Small intestine (tissue), 7 donors: ENCODE data around the gene DENND1A. TPM values are rescaled to one million over a fixed set of nuclear protein-coding genes. Genes with fewer than 3 reads are reported as not detected.

ENCODE experiments used
- DNase-seq, 2 donors: peaks; one replicate each; pipeline versions ENCODE4 v3.0.0 to v3.0.0-alpha.2; 2013
- FAIRE-seq: peaks from 2 replicates; lab custom pipeline; 2012; peaks lifted over from hg19 to GRCh38; lab: Jason Lieb, UNC
- H3K27ac ChIP-seq, 3 donors: one replicate each; pipeline ENCODE4 v1.5.1; 2013; ENCODE audit warnings: low read length in 2 of 3, mild to moderate bottlenecking in 2 of 3, control low read depth in 1 of 3, inconsistent platforms in 1 of 3, low read depth in 1 of 3, moderate library complexity in 1 of 3
- H3K27me3 ChIP-seq, 3 donors: one replicate each; pipeline ENCODE4 v1.6.1; 2013; ENCODE audit warnings: low read length in 3 of 3, inconsistent platforms in 1 of 3; ENCODE audit not compliant: control insufficient read depth in 3 of 3, insufficient read depth in 3 of 3
- H3K36me3 ChIP-seq, 3 donors: one replicate each; pipeline ENCODE4 v1.6.1; 2013; ENCODE audit warnings: low read length in 3 of 3, inconsistent platforms in 1 of 3, low read depth in 1 of 3, mild to moderate bottlenecking in 1 of 3, moderate library complexity in 1 of 3; ENCODE audit not compliant: control insufficient read depth in 3 of 3, insufficient read depth in 2 of 3
- H3K4me1 ChIP-seq, 3 donors: one replicate each; pipeline ENCODE4 v1.6.1; 2013; ENCODE audit warnings: low read length in 2 of 3, inconsistent platforms in 1 of 3, low read depth in 1 of 3, mild to moderate bottlenecking in 1 of 3, moderate library complexity in 1 of 3; ENCODE audit not compliant: control insufficient read depth in 3 of 3, insufficient read depth in 2 of 3
- H3K4me3 ChIP-seq, 3 donors: one replicate each; pipeline ENCODE4 v1.5.1; 2013; ENCODE audit warnings: low read length in 3 of 3, control low read depth in 1 of 3, inconsistent platforms in 1 of 3, low read depth in 1 of 3, mild to moderate bottlenecking in 1 of 3, moderate library complexity in 1 of 3
- H3K9me3 ChIP-seq, 2 donors: one replicate each; pipeline ENCODE4 v1.6.1; 2013; ENCODE audit warnings: low read depth in 1 of 2, low read length in 1 of 2; ENCODE audit not compliant: control insufficient read depth in 2 of 2, insufficient read depth in 1 of 2
- WGBS, 3 donors: extraction: QIAGEN DNeasy Blood & Tissue Kit; methylation state at CpG; one replicate each; pipeline ENCODE4 v1.1.7; 2013; 5-methylcytosine and 5-hydroxymethylcytosine counted together
- polyA plus RNA-seq, 4 donors: library from polyadenylated mRNA; stranded (reverse) in 3 of 4; unstranded in 1 of 4; fragments of 200-250 nt in 3 of 4; fragments of 120-200 nt in 1 of 4; gene quantifications; one replicate each; pipeline versions ENCODE4 v1.2.1 to v1.2.3, GENCODE V29; 2013
- donor health status: healthy with polysubstance abuse.
- donor health status: control.
- donor health status: control.
- donor health status: Bipolar disorder and iron deficiency.
- donor health status: healthy.

DENND1A gene
- polyA plus RNA-seq, 4 donors = 11.5 to 43.4 (median 20.0) TPM

GRCh38 chr9:123657941-123658340, 272.0 kb downstream of the DENND1A start:
- no peak overlapping the region for H3K27ac ChIP-seq
- peaks cover 0 to 7% of the 10 kb centered on the region in 2 donors for H3K9me3 ChIP-seq
- WGBS, 3 donors = 81 to 89% (median 83%) methylated on average over 4 of the region's 4 CpGs
- no peaks in the 10 kb centered on the region for H3K27me3 ChIP-seq
- H3K4me3 ChIP-seq = no peak overlapping the region
- DNase-seq = no peak
- FAIRE-seq = no peak
- H3K36me3 ChIP-seq = peaks cover 0 to 16% (median 3%) of the 10 kb centered on the region in 3 donors
- no peaks in the 10 kb centered on the region for H3K4me1 ChIP-seq

GRCh38 chr9:123657099-123657498, 272.8 kb downstream of the DENND1A start:
- DNase-seq (no peak), FAIRE-seq (no peak)
- Histone ChIP-seq H3K9me3 (peaks cover 0 to 3% of the 10 kb centered on the region in 2 donors), H3K4me3 (no peak overlapping the region), H3K27ac (no peak overlapping the region), H3K27me3 (no peaks in the 10 kb centered on the region), H3K4me1 (no peaks in the 10 kb centered on the region), H3K36me3 (peaks cover 0 to 15% (median 2%) of the 10 kb centered on the region in 3 donors)
- 91 to 95% (median 95%) methylated on average over 7 of the region's 7 CpGs for WGBS, 3 donors

GRCh38 chr9:123656565-123656964, 273.4 kb downstream of the DENND1A start:
- no peaks in the 10 kb centered on the region for H3K4me1 ChIP-seq
- no peak overlapping the region for H3K27ac ChIP-seq
- no peak for FAIRE-seq

GRCh38 chr9:123655681-123656423, 274.1 kb downstream of the DENND1A start:
- DNase-seq = no peak
- H3K4me3 ChIP-seq = no peak overlapping the region
- H3K9me3 ChIP-seq = no peaks in the 10 kb centered on the region
- H3K36me3 ChIP-seq = peaks cover 0 to 16% (median 2%) of the 10 kb centered on the region in 3 donors
- H3K27me3 ChIP-seq = no peaks in the 10 kb centered on the region
- FAIRE-seq = no peak
- peaks cover 0 to 2% (median 0%) of the 10 kb centered on the region in 3 donors for H3K4me1 ChIP-seq
- no peak overlapping the region for H3K27ac ChIP-seq
- 92 to 95% (median 92%) methylated on average over 9 of the region's 9 CpGs for WGBS, 3 donors

More at GRCh38 chr9:123656565-123656964, 273.4 kb downstream of the DENND1A start:
- no peak for DNase-seq
- Histone ChIP-seq H3K9me3 (no peaks in the 10 kb centered on the region), H3K4me3 (no peak overlapping the region), H3K27me3 (no peaks in the 10 kb centered on the region), H3K36me3 (peaks cover 0 to 12% (median 2%) of the 10 kb centered on the region in 3 donors)
- WGBS, 3 donors = 79 to 94% (median 90%) methylated on average over 1 of the region's 1 CpG

GRCh38 chr9:123654994-123655637, 274.8 kb downstream of the DENND1A start:
- DNase-seq (no peak), FAIRE-seq (no peak)
- H3K9me3 ChIP-seq = no peaks in the 10 kb centered on the region
- peaks cover 0 to 2% (median 0%) of the 10 kb centered on the region in 3 donors for H3K4me1 ChIP-seq
- H3K36me3 ChIP-seq = peaks cover 0 to 17% (median 2%) of the 10 kb centered on the region in 3 donors
- no peaks in the 10 kb centered on the region for H3K27me3 ChIP-seq
- no peak overlapping the region for H3K27ac ChIP-seq
- 93 to 95% (median 95%) methylated on average over 12 of the region's 12 CpGs for WGBS, 3 donors
- no peak overlapping the region for H3K4me3 ChIP-seq

- H3K27ac ChIP-seq = no peak overlapping the region
- no peaks in the 10 kb centered on the region for H3K27me3 ChIP-seq
- H3K4me1 ChIP-seq = peaks cover 0 to 2% (median 0%) of the 10 kb centered on the region in 3 donors
- peaks cover 0 to 17% (median 2%) of the 10 kb centered on the region in 3 donors for H3K36me3 ChIP-seq
- H3K9me3 ChIP-seq = no peaks in the 10 kb centered on the region
- DNase-seq = no peak
- H3K4me3 ChIP-seq = no peak overlapping the region
- no peak for FAIRE-seq
- WGBS, 3 donors = 86 to 93% (median 92%) methylated on average over 13 of the region's 13 CpGs
Observed at GRCh38 chr9:123654218-123654993, 275.5 kb downstream of the DENND1A start.

GRCh38 chr9:123652416-123652815, 277.5 kb downstream of the DENND1A start:
- no peak overlapping the region for H3K4me3 ChIP-seq
- 89 to 95% (median 93%) methylated on average over 7 of the region's 7 CpGs for WGBS, 3 donors
- H3K27me3 ChIP-seq = no peaks in the 10 kb centered on the region
- H3K4me1 ChIP-seq = peaks cover 0 to 2% (median 0%) of the 10 kb centered on the region in 3 donors
- no peaks in the 10 kb centered on the region for H3K9me3 ChIP-seq
- DNase-seq (no peak), FAIRE-seq (no peak)
- no peak overlapping the region for H3K27ac ChIP-seq
- H3K36me3 ChIP-seq = peaks cover 0 to 20% (median 4%) of the 10 kb centered on the region in 3 donors

- H3K9me3 ChIP-seq = no peaks in the 10 kb centered on the region
- H3K27me3 ChIP-seq = no peaks in the 10 kb centered on the region
- H3K4me3 ChIP-seq = no peak overlapping the region
- 97 to 99% (median 99%) methylated on average over 5 of the region's 5 CpGs for WGBS, 3 donors
- H3K27ac ChIP-seq = no peak overlapping the region
- no peak for FAIRE-seq
- peaks cover 0 to 22% (median 4%) of the 10 kb centered on the region in 3 donors for H3K36me3 ChIP-seq
- no peak for DNase-seq
- H3K4me1 ChIP-seq = peaks cover 0 to 2% (median 0%) of the 10 kb centered on the region in 3 donors
Observed at GRCh38 chr9:123651871-123652270, 278.1 kb downstream of the DENND1A start.
